Hippocampal formation (tissue), 2 donors: Measurements from ENCODE around the gene UPF1.

Experiments used
- DNase-seq, 2 donors: peaks; one replicate each; lab custom pipeline; 2025; lab: John Stamatoyannopoulos, UW

The UPF1 gene

GRCh38 chr19:18875726-18876125 lies 44.0 kb downstream of the UPF1 start:
- no peak for DNase-seq

- no peak for DNase-seq
These were observed 45.1 kb downstream of the UPF1 start for GRCh38 chr19:18876865-18877264.

- DNase-seq = no peak
These were observed 46.5 kb downstream of the UPF1 start for GRCh38 chr19:18878058-18878797.

DNA sequence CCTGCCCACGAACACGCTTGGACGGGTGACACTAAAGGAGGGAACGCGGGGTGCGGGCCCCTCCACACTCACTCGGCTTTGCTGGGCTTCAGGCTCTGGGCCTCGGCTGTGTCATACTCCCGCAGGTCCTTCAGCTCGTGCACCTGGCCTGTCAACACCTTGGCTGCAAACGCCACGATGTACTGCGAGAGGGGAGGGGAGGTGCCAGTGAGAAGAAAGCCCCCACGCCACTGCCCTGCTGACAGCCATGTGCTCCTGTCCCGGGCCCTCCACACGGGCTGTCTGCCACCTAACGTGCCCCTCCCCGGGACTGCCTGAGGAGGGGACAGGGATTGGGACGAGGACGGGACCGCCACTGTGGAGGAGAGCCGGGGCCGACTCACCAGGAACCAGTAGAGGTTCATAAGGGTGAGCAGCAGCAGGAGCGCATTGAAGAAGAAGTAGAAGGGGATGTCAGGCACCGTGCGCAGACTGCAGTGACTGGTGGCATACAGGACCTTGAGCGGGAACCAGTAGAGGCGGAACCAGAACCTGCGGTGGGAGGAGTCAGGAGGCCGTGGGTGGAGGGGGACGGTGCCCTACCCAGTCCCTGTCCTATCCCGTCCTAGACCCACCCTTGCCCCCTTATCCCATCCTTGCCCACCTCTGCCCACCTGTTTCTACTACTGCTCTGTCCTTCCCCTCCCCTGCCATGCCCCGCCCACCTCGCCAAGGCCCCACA lies 47.3 kb downstream of the UPF1 start:
- no peak for DNase-seq

DNA sequence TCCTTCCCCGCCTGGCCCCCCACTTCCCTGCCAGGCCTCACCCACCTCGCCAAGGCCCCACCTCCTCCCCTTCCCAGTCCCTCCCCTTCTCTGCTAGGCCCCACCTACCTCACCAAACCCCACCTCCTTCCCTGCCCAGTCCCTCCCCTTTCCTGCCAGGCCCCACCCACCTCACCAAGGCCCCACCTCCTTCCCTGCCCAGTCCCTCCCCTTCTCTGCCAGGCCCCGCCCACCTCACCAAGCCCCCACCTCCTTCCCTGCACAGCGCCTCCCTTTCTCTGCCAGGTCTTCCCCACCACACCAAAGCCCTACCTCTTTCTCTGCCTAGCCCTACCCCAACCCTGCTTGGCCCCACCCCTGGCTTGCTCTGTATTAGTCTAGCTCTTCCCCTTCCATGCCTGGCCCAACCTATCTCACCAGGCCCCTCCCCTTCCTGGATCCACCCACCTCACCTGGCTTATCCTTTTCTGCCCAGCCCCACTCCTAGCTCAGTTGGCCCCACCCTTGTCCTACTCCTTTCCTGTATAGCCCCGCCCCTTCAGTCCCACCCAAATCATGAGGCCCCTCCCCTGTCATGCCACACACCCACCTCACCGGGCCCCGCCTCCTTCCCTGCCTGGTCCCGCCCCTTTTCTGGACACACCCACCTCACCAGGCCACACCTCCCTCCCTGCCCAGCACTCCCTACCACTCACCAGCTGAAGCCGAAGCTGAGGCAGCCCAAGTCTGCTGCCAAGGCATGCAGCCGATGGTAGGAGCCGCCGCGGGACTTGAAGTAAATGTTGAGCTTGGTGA lies 48.0 kb downstream of the UPF1 start:
- no peak for DNase-seq

GRCh38 chr19:18881491-18881890 lies 49.7 kb downstream of the UPF1 start:
- no peak for DNase-seq

- no peak for DNase-seq
These were observed 52.0 kb downstream of the UPF1 start for GRCh38 chr19:18883526-18884304.

- DNase-seq = no peak
These were observed 55.2 kb downstream of the UPF1 start for GRCh38 chr19:18886972-18887371.

- no peak for DNase-seq
These were observed 58.4 kb downstream of the UPF1 start for GRCh38 chr19:18889949-18890745.

DNA sequence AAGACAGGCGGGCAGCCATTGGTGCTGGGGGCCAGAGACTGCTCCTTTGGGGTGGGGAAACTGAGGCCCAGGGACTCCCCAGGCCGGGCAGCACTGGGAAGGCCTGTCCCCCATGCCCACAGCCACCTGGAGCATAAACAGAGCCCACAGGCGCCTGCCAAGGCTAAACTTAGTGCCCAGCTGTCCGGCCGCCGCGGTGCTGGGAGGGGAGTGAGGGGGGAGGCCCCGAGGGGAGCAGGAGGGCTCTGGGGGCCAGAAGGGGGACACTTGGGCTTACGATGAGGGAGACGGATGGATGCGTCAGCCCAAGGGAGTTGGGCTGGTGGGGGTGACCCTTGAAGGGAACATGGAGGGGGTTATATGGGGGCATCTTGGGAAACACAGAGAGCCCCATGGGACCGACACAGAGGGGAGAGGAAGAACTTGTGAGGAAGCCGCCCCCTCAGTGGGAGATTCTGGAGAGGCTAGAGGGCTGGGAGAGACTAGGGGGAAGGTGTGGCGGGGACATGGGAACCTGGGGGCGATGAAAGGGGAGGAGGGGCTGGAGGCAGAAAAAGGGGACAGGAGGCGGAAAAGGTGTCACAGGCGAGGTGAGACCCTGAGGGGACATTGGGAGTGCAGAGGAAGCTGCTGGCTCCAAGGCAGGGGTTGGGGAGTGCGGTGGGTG lies 62.0 kb downstream of the UPF1 start:
- no peak for DNase-seq

- DNase-seq = peak; percentile 92 to 95
These were observed 62.7 kb downstream of the UPF1 start for GRCh38 chr19:18894254-18895037.

DNA sequence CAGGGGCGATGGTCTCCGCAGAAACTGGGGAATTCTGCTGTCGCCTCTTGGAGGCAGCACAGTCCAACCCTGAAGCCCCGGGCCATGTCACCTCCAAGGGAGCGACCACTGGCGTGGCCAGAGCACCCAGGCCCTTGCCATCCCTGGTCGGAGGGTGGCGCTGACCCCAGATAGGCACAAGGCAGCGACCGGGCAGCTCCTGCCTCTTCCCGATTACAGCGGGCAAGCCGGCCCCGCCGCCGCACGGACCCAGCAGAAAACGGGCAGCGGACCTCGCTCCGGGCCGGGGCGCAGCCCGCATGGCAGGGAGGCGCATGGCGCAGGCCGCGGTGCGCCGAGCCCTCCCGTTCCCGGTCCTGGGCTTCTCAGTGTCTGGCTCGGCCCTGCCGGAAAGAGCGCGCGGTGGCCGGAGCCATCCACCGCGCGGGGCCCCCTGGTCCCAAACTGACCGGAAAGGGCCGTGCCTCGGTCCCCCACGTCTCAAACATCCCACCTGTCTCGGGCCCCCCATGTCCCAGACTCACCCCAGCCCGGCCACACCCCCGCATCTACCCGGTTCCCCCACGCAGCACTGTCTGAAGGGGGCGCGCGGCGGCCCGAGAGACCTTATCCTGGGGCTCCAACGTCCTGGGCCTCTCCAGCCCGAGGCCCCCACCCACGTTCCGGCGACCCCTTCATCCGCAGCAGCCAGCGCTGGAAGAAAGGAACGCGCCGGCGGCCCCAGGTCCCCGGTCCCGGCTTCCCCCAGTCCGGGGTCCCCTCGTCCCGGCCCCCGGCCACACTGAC lies 63.5 kb downstream of the UPF1 start:
- DNase-seq = peak; percentile 92 to 95

GRCh38 chr19:18895824-18896341 lies 64.1 kb downstream of the UPF1 start, which contains the start of gene CERS1:
TSS of gene CERS1 (minus strand) at chr19:18896158. CDS start at chr19:18896072, 86 bp downstream.
- DNase-seq = peak; percentile 22 to 43

DNA sequence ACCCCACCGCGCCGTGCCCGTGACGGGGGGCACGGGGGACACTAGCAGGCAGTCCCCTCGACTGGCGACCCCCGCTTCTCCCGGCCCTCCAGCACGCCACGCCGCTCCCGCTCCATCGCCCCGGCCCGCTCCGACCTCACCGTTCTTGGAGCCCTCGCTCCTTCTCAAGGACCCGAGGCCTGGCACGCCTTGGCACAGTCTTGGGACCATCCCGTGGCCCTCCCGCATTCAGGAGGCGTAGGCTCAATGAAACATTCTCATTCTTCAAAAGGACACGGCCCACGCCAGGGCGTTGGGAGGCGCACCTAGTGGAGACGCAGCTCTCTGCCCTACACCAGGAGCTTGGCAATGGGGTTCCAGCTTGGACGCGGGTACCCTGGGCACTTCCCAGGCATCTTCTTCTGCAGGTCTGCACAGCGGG lies 64.7 kb downstream of the UPF1 start:
- peak in 1 of 2 donors; percentile 19 for DNase-seq

DNA sequence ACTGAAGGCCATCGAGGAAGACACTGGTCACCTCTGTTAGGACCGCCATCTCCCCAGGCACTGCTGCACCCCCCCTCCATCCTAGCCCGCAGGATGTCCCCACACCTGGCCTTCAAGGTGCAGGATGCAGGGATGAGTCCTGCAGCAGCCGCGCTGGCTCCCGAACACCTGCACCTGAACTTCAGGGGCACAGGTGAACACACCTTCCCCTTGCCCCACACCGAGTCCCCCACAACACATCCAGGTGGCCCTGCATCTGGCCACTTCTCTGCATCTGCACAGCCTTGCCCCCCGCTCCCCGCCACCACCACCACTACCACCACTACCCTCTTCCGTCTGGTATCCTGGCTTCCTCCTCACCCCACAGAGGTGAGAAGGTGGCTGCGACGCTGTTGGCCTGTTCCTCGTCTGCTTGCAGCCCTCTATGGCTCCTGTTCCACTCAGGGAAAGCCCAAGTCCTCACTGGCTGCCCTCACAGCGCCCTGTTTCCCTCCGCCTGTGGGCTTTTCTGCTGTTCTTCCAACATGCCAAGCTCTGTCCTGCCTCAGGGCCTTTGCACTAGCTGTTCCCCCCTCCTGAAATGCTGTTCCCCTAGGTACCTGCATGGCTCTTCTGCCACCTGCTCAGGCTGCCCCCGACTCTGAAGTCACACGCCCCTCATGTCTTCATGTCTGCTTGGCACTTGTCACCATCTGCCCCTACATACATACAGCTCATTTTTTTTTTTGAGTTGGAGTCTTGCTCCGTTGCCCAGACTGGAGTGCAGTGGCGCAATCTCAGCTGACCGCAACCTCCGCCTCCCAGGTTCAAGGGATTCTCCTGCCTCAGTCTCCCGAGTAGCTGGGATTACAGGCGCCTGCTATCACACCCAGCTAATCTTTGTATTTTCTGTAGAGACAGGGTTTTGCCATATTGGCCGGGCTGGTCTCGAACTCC lies 65.6 kb downstream of the UPF1 start:
- no peak for DNase-seq

DNA sequence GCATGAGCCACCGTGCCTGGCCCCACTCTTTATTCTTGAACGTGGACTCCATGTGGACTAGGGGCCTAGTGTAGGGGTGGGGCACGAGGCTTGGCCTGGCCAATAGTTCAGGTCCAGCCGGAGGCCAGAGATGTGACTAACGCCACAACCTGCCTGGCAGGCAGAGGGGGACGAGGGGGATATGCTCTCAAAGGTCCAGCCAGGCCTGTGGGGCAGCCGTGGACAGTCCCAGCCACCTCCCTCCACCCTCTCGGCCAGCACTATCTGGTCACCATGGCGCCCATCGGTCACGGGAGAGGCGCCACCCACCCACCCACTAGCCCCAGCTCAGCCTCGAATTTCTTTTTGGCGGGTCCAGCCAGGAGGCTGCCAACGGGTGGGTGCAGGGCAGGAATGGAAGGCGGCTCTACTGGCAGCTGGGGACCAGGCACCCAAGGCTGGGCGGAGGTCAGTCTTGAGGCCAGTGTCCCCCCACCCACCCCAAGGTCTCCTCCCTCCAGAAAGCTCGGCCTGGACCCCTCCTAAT lies 66.4 kb downstream of the UPF1 start:
- DNase-seq = no peak
